ENCODE measurements around the gene BCDIN3D. TPM values are rescaled to one million over a fixed set of nuclear protein-coding genes. Genes with fewer than 3 reads are reported as not detected.

The BCDIN3D gene
- total RNA-seq, 1 donor from 2014 or later, result 3.1 TPM

- peaks cover 15% of the 10 kb centered on the region for H3K27me3 ChIP-seq (ENCODE audit: insufficient read depth, low read length)
- H3K4me3 ChIP-seq (ENCODE audit: insufficient read depth, low read depth, low read length), result no peak overlapping the region
- no peak overlapping the region for H3K4me3 Mint-ChIP-seq (ENCODE audit: unreplicated experiment)
- no peaks in the 10 kb centered on the region for H3K36me3 ChIP-seq (ENCODE audit: insufficient read depth, low read length)
- peaks cover 5% of the 10 kb centered on the region for H3K4me1 Mint-ChIP-seq (ENCODE audit: low read depth, unreplicated experiment)
- no peak overlapping the region for H2AFZ ChIP-seq (ENCODE audit: low read depth, low read length)
- no peak for TF ChIP-seq EZH2 (IDR thresholded peaks at IDR 0.05; ENCODE audit: insufficient read depth, low read length)
- TF ChIP-seq CTCF (IDR thresholded peaks at IDR 0.05; ENCODE audit: insufficient read depth, low read depth, low read length), result no peak
- FAIRE-seq, result no peak
- no peak overlapping the region for H3K27ac Mint-ChIP-seq (ENCODE audit: unreplicated experiment)
- H3K4me1 ChIP-seq (ENCODE audit: insufficient read depth, low read length), result peaks cover 6% of the 10 kb centered on the region
- H3K9ac ChIP-seq (ENCODE audit: low read length), result no peak overlapping the region
- no peaks in the 10 kb centered on the region for H3K9me3 Mint-ChIP-seq (ENCODE audit: unreplicated experiment)
- no peaks in the 10 kb centered on the region for H3K36me3 Mint-ChIP-seq (ENCODE audit: low read depth, unreplicated experiment)
- no peak overlapping the region for H3K4me2 ChIP-seq (ENCODE audit: low read length)
- H3K9me3 ChIP-seq (ENCODE audit: insufficient read depth, low read depth, low read length), result no peaks in the 10 kb centered on the region
- H3K27me3 Mint-ChIP-seq (ENCODE audit: low read depth, unreplicated experiment), result peaks cover 56% of the 10 kb centered on the region
- no peaks in the 10 kb centered on the region for H4K20me1 ChIP-seq (ENCODE audit: insufficient read depth, low read length)
- no peak for DNase-seq (ENCODE audit: low read depth)
- H3K27ac ChIP-seq (ENCODE audit: low read depth, low read length), result no peak overlapping the region
- no peaks in the 10 kb centered on the region for H3K79me2 ChIP-seq (ENCODE audit: insufficient read depth, low read length)
Observed at GRCh38 chr12:49889361-49890095, 46.6 kb upstream of the BCDIN3D start.

DNA sequence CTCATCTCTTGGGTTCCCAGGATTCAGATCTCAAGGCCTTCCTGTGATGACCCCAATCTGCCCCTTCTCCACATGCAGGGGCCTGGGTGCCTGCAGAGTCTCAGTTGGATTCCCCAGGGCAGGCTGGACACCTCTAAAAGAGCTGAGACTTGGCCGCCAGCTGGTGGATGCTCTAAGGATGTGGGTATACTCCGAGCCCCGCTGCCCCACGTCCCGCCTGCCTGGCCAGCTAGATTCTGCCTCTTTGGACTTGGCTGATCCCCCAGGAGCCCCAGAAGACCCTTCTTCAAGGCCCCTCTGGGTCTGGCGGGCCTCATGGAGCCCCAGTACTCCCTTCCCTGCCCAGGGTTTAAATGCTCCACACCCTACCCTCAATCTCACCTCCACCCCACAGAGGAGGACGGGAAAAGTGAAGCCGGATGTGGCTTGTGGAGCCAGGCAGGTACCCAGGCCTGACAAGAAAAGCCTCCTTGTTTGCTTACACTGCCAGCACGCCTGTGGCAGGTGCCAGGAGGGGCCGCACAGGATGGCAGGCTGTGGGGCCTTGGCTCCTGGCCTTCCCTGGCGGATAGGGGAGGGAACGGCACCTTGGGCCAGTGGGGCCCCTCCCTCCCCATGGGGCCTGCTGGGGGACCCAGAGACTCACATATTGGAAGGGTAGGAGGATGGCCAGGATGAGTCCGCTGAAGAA, 45.7 kb upstream of the BCDIN3D start:
- Mint-ChIP-seq H3K4me1 (ENCODE audit: low read depth, unreplicated experiment) (no peaks in the 10 kb centered on the region), H3K9me3 (ENCODE audit: unreplicated experiment) (peaks cover 2% of the 10 kb centered on the region), H3K27ac (ENCODE audit: unreplicated experiment) (no peak overlapping the region), H3K27me3 (ENCODE audit: low read depth, unreplicated experiment) (peaks cover 62% of the 10 kb centered on the region), H3K4me3 (ENCODE audit: unreplicated experiment) (no peak overlapping the region), H3K36me3 (ENCODE audit: low read depth, unreplicated experiment) (no peaks in the 10 kb centered on the region)
- FAIRE-seq (no peak), DNase-seq (ENCODE audit: low read depth) (no peak)
- TF ChIP-seq CTCF (IDR thresholded peaks at IDR 0.05; ENCODE audit: insufficient read depth, low read depth, low read length), result no peak
- no peak for TF ChIP-seq EZH2 (IDR thresholded peaks at IDR 0.05; ENCODE audit: insufficient read depth, low read length)
- Histone ChIP-seq H3K27ac (ENCODE audit: low read depth, low read length) (no peak overlapping the region), H4K20me1 (ENCODE audit: insufficient read depth, low read length) (no peaks in the 10 kb centered on the region), H3K4me2 (ENCODE audit: low read length) (no peak overlapping the region), H3K9ac (ENCODE audit: low read length) (no peak overlapping the region), H3K79me2 (ENCODE audit: insufficient read depth, low read length) (no peaks in the 10 kb centered on the region), H3K4me1 (ENCODE audit: insufficient read depth, low read length) (no peaks in the 10 kb centered on the region), H2AFZ (ENCODE audit: low read depth, low read length) (no peak overlapping the region), H3K36me3 (ENCODE audit: insufficient read depth, low read length) (no peaks in the 10 kb centered on the region), H3K4me3 (ENCODE audit: insufficient read depth, low read depth, low read length) (no peak overlapping the region), H3K27me3 (ENCODE audit: insufficient read depth, low read length) (peaks cover 17% of the 10 kb centered on the region), H3K9me3 (ENCODE audit: insufficient read depth, low read depth, low read length) (no peaks in the 10 kb centered on the region)

Data from astrocyte (in vitro differentiated cells and primary cell).